Mesenteric fat pad (tissue), 1 donor: ENCODE measurements around the gene LEKR1. TPM values are rescaled to one million over a fixed set of nuclear protein-coding genes. Genes with fewer than 3 reads are reported as not detected.

Experiments used
- DNase-seq: peaks from one replicate; pipeline ENCODE4 v3.0.0-alpha.2; 2020; ENCODE audit warnings: low spot score
- total RNA-seq: library from RNA; stranded (reverse); fragmentation: NEBNext Ultra II Directional; extraction: Animal tissue kit (Norgen Biotek cat#: 25700); gene quantifications from one replicate; pipeline ENCODE4 v1.2.1, GENCODE V29; 2021
- donor health status: DM: yes; HTN: yes; CAD: no.

LEKR1 gene
- total RNA-seq, 1 donor from 2014 or later, result 1.2 TPM

DNA sequence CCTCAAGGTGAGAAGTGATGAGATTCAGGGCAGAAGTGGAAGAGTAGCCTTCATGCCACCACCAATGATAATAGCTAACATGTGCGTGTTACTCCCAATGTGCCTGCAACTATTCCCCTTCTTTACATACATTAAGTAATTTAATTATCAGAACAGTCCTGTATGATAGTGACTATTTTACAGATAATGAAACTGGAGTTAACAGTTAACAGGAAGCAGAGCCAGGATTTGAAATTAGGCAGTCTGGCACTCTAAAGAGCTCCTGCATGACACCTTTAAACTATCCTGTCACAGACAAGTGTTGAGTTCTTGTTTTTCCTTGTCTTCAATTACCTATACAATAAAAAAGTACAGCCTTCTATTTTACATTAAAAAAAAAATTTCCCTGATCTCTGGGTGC, 148.8 kb downstream of the LEKR1 start:
- DNase-seq, result no peak

DNA sequence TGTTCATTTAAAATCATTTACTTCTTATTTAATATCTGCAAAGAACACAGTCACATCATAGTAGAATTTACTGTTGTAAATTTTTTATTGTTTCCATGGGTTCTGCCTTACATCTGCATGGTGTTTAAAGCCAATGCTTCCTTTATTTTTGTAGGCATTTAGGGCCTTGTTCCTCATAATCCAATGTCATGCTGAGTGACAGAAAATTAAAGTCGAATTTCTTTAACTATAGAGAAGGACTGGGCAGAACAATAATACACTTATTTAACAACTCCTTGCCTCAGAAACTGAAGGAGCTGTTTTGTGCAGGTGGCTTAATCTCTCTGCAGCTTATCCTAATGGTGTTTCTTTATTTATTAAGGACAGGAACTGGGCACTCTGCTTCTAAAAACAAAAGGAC, 149.6 kb downstream of the LEKR1 start:
- no peak for DNase-seq

DNA sequence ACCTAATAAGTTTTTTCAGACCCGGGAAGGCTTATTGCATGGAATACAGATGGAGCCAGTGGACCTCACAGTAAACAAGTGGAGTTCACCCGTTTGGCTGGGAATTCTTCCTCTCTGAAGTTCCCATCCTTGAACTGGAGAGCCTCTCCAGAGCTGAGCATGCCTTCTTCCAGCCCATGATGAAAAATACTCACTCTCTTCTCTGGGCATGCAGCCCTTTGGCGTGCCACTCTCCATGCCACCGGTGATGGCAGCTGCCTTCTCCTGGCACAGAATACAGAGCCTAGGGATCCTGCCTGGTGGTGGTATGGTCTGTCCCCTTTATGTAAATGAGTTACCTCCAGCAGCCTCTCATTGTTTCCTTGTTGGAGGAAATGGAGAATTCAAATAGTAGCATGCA, 150.8 kb downstream of the LEKR1 start:
- DNase-seq, result no peak

- DNase-seq, result no peak
Measured at GRCh38 chr3:156978481-156978961, 152.4 kb downstream of the LEKR1 start.

DNA sequence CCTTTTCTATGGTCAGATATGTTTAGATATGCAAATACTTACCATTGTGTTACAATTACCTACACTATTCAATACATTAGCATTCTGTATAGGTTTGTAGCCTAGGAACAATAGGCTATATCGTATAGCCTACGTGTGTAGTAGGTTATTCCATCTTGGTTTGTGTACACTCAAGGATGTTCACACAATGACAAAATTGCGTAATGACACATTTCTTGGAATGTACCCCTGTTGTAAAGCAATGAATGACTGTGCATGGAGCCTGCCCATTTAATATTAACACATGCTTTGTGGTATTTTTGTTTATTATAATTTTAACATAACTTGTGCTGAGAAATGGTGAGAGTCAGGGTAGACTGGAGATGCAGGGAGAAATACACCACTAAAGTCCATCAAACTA, 154.9 kb downstream of the LEKR1 start:
- DNase-seq, result no peak

GRCh38 chr3:156983559-156983958, 157.4 kb downstream of the LEKR1 start:
- no peak for DNase-seq

GRCh38 chr3:156985711-156986110, 159.6 kb downstream of the LEKR1 start:
- DNase-seq, result no peak

DNA sequence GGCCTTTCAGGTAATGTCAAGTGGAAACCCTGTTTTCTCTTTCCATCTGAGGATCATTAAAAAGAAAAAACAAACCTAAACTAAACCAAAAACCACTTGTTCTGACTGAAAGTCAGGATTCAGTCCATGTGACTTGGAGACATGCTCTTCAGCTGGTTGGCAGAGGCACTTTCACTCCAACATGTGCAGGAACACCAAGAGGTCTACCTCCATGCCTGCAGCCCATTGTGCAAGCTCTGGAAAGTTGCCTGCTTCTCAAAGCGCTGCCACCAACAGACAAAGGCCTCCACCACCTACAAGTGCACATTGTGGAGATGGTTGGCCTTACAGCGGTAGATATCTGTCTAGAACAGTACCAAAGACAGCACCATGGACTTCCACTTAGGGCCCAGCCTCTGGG, 161.8 kb downstream of the LEKR1 start:
- DNase-seq, result no peak

DNA sequence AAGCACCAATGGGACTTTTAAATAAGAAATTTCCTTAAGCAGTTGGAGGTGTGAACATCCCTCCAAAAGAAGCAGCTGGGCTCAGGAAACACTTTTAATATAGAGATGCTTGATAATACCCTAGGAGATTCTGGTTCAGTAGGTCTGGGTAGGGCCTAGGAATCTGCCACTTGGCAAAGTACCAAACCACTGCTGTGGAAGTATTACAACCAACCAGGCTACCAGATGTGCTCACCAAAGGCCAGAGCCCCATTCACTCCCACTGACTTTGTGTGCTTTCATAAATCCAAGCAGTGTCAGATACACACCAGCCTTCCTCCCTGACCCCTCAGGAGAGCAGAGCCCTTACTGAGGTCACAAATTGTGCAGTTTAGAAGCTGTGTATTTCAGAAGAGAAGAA, 171.2 kb downstream of the LEKR1 start:
- no peak for DNase-seq

DNA sequence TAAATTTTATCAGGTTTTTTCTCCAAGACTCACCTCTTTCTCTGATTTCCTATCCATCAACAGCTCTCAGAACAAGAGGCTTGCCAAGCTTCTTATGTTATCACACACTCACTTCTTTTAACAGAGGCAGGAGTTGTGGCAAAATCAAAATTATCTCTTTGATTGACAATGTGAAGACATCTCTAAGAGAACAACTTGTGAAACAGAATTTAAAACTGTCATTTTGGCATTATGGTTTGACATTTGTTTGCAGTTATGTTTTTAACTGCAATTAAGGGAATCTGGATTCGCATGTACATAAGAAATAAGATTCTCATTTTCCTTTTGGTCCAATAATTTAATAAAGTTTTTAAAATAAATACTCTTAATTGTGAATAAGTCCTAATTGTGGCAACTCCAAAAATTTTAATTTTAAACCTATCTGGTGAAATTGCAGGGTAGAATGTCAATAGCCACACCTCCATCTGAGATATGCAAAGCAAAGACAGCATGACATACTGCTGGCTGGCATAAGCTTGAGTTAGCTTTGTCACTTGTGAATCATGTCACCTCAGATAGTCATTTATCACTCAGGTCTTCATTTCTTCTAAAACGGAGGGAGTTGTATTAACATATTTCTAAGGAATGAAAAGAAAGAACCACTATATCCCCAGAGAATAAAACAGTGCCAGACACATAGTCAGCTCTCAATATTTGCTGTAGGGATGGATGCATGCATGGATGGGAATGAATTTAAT, 175.2 kb downstream of the LEKR1 start:
- no peak for DNase-seq

- DNase-seq, result no peak
Measured at GRCh38 chr3:157021679-157022078, 195.5 kb downstream of the LEKR1 start.

GRCh38 chr3:157023226-157023625, 197.1 kb downstream of the LEKR1 start:
- no peak for DNase-seq

DNA sequence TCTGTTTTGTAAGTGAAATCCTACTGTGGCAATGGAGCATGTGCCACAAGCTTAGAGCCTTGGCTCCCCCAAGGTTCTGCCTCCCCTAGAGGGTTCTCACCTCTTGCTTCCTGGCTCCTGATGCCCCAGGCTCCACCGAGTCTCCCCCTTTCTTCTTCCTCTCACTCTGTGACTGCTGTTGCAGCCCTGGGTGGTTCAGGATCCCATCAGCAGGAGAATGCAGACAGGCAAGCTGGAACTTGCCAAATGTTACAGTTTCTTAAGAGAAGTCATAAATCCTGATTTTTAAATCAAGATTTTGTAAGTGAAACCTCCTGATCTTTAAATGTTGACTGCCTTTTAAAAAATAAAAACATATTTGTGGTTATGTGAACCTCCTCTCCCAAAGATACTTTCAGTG, 199.9 kb downstream of the LEKR1 start:
- no peak for DNase-seq

GRCh38 chr3:157027861-157028745, 201.9 kb downstream of the LEKR1 start:
- no peak for DNase-seq

DNA sequence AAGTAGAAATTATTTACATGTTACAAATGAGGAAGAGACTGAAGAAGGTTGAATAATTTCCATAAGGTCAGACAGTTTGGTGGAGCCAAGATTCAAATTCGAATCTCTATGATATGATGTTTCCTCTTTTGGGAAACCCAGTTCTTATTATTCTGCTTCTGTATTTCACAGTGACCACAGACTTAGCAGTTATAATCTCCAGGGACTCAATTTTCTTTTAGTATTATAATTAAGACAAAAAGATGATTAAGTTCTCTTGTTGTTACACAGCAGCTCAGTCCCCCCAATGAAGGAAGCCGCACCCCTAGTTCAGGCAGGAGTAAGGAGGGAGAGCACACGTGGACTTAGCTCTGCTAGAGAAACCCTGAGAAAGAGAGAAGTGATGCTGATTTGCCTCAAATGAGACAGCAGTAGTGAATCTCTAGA, 203.2 kb downstream of the LEKR1 start:
- no peak for DNase-seq

DNA sequence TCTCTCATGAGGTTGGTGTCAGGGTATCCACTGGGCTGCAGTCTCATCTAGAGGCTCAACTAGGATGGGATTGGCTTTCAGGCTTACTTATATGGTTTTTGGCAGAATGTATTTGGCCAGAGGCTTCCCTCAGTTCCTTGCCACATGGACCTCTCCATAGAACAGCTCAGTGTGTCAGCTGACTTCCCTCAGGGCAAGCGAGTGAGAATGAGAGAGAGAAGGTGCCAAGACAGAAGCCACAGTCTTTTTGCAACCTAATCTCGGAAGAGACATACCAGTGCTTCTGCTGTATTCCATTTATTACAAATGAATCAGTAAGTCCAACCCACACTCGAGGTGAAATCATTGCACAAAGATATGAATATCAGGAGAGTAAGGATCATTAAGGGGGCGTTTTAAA, 204.6 kb downstream of the LEKR1 start:
- DNase-seq, result no peak

DNA sequence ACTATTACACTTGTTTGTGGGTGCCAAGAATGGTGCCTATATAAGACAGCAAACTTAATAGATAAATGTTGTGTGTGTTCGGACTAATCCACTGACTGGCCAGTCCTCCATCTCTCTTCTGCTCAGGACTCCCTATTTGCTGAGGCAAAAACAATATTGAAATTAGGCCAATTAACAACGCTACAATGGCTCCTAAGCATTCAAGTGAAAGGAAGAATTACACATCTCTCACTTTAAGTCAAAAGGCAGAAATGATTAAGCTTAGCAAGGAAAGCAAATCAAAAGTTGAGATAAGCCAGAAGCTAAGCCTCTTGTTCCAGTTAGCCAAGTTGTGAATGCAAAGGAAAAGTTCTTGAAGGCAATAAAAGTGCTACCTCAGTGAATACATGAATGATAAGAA, 206.8 kb downstream of the LEKR1 start:
- no peak for DNase-seq

DNA sequence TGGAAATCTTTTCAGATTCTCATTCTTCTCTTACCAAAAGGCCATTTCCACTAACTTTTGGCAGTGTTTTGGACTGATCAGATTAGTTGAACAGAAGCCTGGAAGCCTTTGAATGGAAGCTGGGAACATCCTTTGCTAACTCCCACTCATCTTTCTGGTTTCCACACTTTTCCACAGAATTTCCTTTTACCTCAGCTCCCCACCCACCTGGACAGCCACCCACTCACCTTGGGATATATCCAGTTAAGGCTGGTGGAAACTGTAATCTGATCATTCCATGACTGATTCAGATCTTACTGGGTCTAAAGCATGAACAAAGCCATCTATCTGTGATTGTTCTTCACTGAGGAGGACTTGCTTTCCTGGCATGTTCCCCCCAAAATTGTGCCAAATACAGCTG, 214.3 kb downstream of the LEKR1 start:
- no peak for DNase-seq

DNA sequence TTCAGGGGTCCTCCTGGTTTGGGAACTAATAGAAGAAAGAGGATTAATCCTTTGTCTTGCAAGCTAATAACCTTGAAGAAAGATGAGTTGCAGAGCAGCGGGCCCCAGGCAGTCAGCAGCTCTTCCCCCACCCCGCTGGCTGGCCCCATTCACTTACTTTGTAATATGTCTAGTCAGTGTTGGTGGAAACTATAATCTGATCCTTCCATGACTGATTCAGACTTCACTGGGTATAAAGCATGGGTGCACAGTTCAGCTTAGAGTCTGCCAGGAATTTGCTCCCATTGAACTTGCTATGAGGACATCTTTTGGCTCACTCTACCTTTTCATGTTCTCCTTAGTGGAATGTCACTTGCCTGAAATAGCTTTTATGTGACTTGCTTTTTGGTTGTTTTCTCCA, 216.1 kb downstream of the LEKR1 start:
- no peak for DNase-seq

GRCh38 chr3:157043771-157044170, 217.6 kb downstream of the LEKR1 start:
- no peak for DNase-seq

DNA sequence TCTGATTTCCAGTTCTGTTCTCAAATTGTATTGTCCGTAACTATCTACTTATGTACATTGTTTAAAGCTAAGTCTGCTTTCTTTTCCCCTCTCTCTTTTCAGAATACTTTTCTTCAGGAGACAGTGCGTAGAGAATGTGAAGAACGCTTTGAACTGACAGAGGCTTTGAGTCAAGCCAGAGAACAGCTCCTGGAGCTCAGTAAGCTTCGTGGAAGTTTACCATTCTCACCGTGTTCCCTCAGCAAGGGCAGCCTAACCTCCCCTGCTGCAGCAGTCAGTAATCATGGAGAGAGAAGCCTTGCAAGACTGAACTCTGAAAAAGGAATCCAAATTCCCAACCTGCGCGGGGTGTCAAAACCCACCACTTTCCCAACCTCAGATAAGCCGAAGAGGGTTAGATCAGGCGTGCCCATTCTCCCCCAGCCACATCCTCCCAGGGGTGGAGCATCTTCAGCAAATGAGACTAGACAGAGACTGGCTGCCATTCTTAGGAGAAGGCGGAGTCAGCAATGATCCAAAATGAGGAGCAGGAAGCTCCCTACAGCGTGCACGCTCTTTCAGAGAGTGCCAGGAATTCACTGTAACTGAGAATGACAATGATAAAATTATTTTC, 219.2 kb downstream of the LEKR1 start:
- no peak for DNase-seq

DNA sequence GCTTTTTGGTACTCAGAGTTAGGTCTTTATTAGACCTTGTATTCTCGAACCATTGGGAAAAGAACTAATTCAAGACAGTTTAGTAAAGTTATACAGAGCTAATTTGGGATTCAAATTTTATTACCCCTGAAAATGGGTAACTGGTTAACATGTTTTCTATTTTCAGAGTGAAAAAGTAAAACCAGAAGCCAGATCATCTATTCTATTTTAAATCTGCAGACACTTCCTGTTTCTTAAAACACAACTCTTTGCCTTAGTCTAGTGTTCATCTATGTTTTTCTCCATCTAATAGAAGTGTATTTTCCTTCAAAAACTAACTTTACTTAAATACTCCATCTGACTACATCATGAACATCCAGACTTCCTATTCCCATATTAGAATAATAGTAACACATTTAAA, 220.4 kb downstream of the LEKR1 start:
- DNase-seq, result no peak
